Stromal cell of bone marrow (primary cell): Measurements from ENCODE around the gene NDUFA7.
"Not testable (repeated sequence)": the region's sequence is repeated elsewhere in the genome, so short reads cannot be mapped to it uniquely, and the experiment has no call there.

Experiments used
- DNase-seq: peaks from one replicate; pipeline ENCODE4 v3.0.0-alpha.2; 2012; ENCODE audit warnings: low read depth

Gene NDUFA7

GRCh38 chr19:8319807-8320520, 1.2 kb downstream of the NDUFA7 start:
- no peak for DNase-seq

- not testable (repeated sequence) for DNase-seq
These were observed 2.3 kb downstream of the NDUFA7 start for GRCh38 chr19:8318835-8319234.

- no peak for DNase-seq
These were observed 4.6 kb downstream of the NDUFA7 start for GRCh38 chr19:8316351-8317125.

GRCh38 chr19:8314981-8315640, 6.1 kb downstream of the NDUFA7 start:
- DNase-seq, result not testable (repeated sequence)

GRCh38 chr19:8311461-8312260, 9.5 kb downstream of the NDUFA7 start:
- no peak for DNase-seq

GRCh38 chr19:8310342-8311055, 10.7 kb downstream of the NDUFA7 start:
- DNase-seq, result no peak

GRCh38 chr19:8308891-8309291, 12.3 kb downstream of the NDUFA7 start:
- no peak for DNase-seq

- peak; percentile 79 for DNase-seq
These were observed 13.0 kb downstream of the NDUFA7 start, which contains the start of gene CD320 for GRCh38 chr19:8307965-8308866. Gene CD320, minus strand, starts transcription at chr19:8308358. Its CDS starts 68 bp downstream, at chr19:8308290.

- DNase-seq, result no peak
These were observed 13.7 kb downstream of the NDUFA7 start for GRCh38 chr19:8307400-8307964.

GRCh38 chr19:8306235-8307054, 14.7 kb downstream of the NDUFA7 start:
- no peak for DNase-seq

- no peak for DNase-seq
These were observed 15.4 kb downstream of the NDUFA7 start for GRCh38 chr19:8305798-8306197.

- DNase-seq, result no peak
These were observed 16.1 kb downstream of the NDUFA7 start for GRCh38 chr19:8304841-8305621.

- no peak for DNase-seq
These were observed 18.4 kb downstream of the NDUFA7 start for GRCh38 chr19:8302734-8303133.

GRCh38 chr19:8302357-8302691, 18.9 kb downstream of the NDUFA7 start:
- no peak for DNase-seq

- DNase-seq, result not testable (repeated sequence)
These were observed 29.8 kb downstream of the NDUFA7 start for GRCh38 chr19:8291337-8291736.

GRCh38 chr19:8276508-8276907, 44.7 kb downstream of the NDUFA7 start:
- DNase-seq, result not testable (repeated sequence)

GRCh38 chr19:8269724-8270123, 51.5 kb downstream of the NDUFA7 start:
- no peak for DNase-seq

- no peak for DNase-seq
These were observed 55.3 kb downstream of the NDUFA7 start for GRCh38 chr19:8265872-8266271.
